ENCODE data around the gene STUB1. TPM values are rescaled to one million over a fixed set of nuclear protein-coding genes. Genes with fewer than 3 reads are reported as not detected.
A peak's percentile ranks its signal among the peaks of the same experiment; 100 is the strongest.

Gene STUB1
- total and polyA plus RNA-seq, 2 donors (not counting 1 experiment from before 2014, with no cell fraction given), result 94.3 to 116 TPM

DNA sequence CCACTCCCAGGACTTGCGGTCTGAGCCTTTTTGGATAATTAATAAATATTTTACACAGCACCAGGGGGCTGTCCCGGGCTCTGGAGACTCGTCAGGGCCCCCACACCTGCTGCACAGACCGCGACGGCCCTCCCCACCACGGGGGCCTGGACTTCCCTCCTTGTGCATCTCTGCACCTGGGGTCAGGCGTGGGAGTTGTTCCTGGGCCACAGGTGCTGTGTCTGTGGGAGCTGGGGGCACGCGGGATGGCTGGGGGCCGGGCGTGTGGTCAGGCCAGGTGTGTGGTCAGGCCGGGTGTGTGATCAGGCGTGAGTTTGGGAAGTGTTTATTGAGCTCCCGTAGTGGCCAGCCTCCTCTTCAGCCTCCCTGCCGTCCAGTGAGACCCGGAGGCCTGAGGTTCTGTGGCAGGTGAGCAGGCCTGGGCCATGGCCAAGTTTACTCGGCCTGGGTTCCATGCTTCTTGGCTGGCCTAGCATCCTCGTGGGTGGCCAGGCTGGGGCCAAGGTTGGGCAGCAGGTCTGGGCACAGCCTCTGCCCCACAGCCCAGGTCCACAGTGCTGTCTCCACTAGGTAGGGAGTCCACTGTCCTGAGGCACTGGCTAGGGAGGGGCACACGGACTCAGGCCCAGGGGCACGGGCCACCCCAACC is 1.9 kb upstream of the STUB1 start:
- H3K27me3 Mint-ChIP-seq, result peaks cover 6% of the 10 kb centered on the region
- H3K27me3 ChIP-seq (replicated peaks in 1 of 4; ENCODE audit: control extremely low read depth in 1 of 4, control insufficient read depth in 3 of 4, insufficient read depth in 4 of 4, low read length in 3 of 4), result peaks cover 0 to 25% (median 11%) of the 10 kb centered on the region in 4 experiments
- WGBS (ENCODE audit: insufficient coverage), result 69% methylated on average over 19 of the region's 21 CpGs
- CTCF ChIA-PET, result no interaction called here
- no peak overlapping the region for H3K4me3 ChIP-seq (ENCODE audit: control extremely low read depth in 1 of 5, extremely low read depth in 1 of 5, insufficient read depth in 1 of 5, low read depth in 2 of 5, low read length in 4 of 5)
- peaks cover 26% of the 10 kb centered on the region for H3K79me2 ChIP-seq (ENCODE audit: control insufficient read depth, insufficient read depth, low read length)
- H3K4me1 Mint-ChIP-seq, result peaks cover 40% of the 10 kb centered on the region
- no peak overlapping the region for H3K9ac ChIP-seq (ENCODE audit: low read length)
- peaks cover 0 to 7% (median 0%) of the 10 kb centered on the region in 3 donors for H3K9me3 ChIP-seq (ENCODE audit: control extremely low read depth in 1 of 3, control insufficient read depth in 2 of 3, insufficient read depth in 1 of 3, low read length in 2 of 3)
- DNase-seq (no peak), ATAC-seq (ENCODE audit: low read depth) (no peak)
- peaks cover 0 to 17% of the 10 kb centered on the region in 2 experiments for H3K36me3 ChIP-seq (replicated peaks in 1 of 2; ENCODE audit: control extremely low read depth in 1 of 2, control insufficient read depth in 1 of 2, extremely low read depth in 1 of 2, insufficient read depth in 2 of 2, low read length in 1 of 2)
- no peak overlapping the region for H2AFZ ChIP-seq (ENCODE audit: insufficient read depth, low read depth, low read length, poor library complexity, severe bottlenecking)
- TF ChIP-seq CTCF (IDR thresholded peaks at IDR 0.05) (no peak), EZH2 (IDR thresholded peaks at IDR 0.05; ENCODE audit: borderline replicate concordance, insufficient read depth, low read depth, low read length, poor library complexity, severe bottlenecking) (no peak)
- POLR2A ChIA-PET, result no interaction called here
- peaks cover 27% of the 10 kb centered on the region for H4K20me1 ChIP-seq (ENCODE audit: control insufficient read depth, insufficient read depth, low read length, poor library complexity, severe bottlenecking)
- peaks cover 25 to 56% of the 10 kb centered on the region in 2 donors for H3K4me1 ChIP-seq (ENCODE audit: control insufficient read depth in 2 of 2, insufficient read depth in 2 of 2, low read length in 2 of 2)
- no peak overlapping the region for H3K27ac Mint-ChIP-seq
- no peak overlapping the region for H3K27ac ChIP-seq (ENCODE audit: low read length in 2 of 2)
- no peaks in the 10 kb centered on the region for H3K9me3 Mint-ChIP-seq (ENCODE audit: insufficient read depth)
- H3K4me3 Mint-ChIP-seq, result peak overlapping the region; percentile 88
- H3K4me2 ChIP-seq (replicated peaks; ENCODE audit: low read depth, low read length, poor library complexity, severe bottlenecking), result no peak overlapping the region
- intact Hi-C loops (cut with micrococcal nuclease), result loop anchor here (2.0 to 5.0 kb wide), 2 partner anchors 90 to 999 kb away; partner anchors contain the start of gene JPT2

Data from B cell (primary cell).